Common myeloid progenitor, CD34-positive (primary cell): ENCODE data around the gene RBKS.

ENCODE experiments used
- CTCF ChIA-PET: fragments of 350-600 bp; sonication (Branson Sonifier 250); formaldehyde crosslinking; loops from one replicate; lab custom pipeline; 2021; ENCODE audit warnings: antibody characterized with exemption; lab: Charles Lee
- POLR2A ChIA-PET: fragments of 350-600 bp; sonication (Branson Sonifier 250); formaldehyde crosslinking; loops from one replicate; lab custom pipeline; 2021; ENCODE audit warnings: antibody characterized with exemption; lab: Charles Lee
- DNase-seq, 3 donors: peaks; one replicate each; pipeline versions ENCODE4 v3.0.0 to v3.0.0-alpha.2; 2013
- H3K27ac ChIP-seq, 2 experiments: 1 replicate in 1 of 2; 2 replicates in 1 of 2; pipeline ENCODE4 v1.7.0; 2013; ENCODE audit warnings: inconsistent platforms in 2 of 2, low read length in 2 of 2, mild to moderate bottlenecking in 2 of 2, low read depth in 1 of 2, moderate library complexity in 1 of 2; ENCODE audit not compliant: severe bottlenecking in 2 of 2, insufficient read depth in 1 of 2, poor library complexity in 1 of 2
- H3K27me3 ChIP-seq, 5 experiments: replicated peaks in 2 of 5; 1 replicate in 3 of 5; 2 replicates in 2 of 5; pipeline versions ENCODE4 v1.6.1 to v1.7.0; 2013; ENCODE audit warnings: low read length in 4 of 5, mild to moderate bottlenecking in 2 of 5, moderate library complexity in 2 of 5, inconsistent platforms in 1 of 5; ENCODE audit not compliant: insufficient read depth in 5 of 5, control insufficient read depth in 4 of 5
- H3K36me3 ChIP-seq, 4 experiments: 1 replicate in 2 of 4; 2 replicates in 2 of 4; pipeline versions ENCODE4 v1.6.1 to v1.7.0; 2013; ENCODE audit warnings: low read length in 3 of 4, control low read depth in 1 of 4, mild to moderate bottlenecking in 1 of 4; ENCODE audit not compliant: control insufficient read depth in 4 of 4, insufficient read depth in 4 of 4
- H3K4me1 ChIP-seq, 4 experiments: 1 replicate in 3 of 4; 2 replicates in 1 of 4; pipeline versions ENCODE4 v1.6.1 to v1.7.1; 2013; ENCODE audit warnings: low read length in 3 of 4, mild to moderate bottlenecking in 3 of 4, control low read depth in 1 of 4, inconsistent platforms in 1 of 4, moderate library complexity in 1 of 4; ENCODE audit not compliant: control insufficient read depth in 4 of 4, insufficient read depth in 4 of 4; ENCODE audit errors: control extremely low read depth in 1 of 4
- H3K4me3 ChIP-seq, 7 experiments: 1 replicate in 4 of 7; 2 replicates in 3 of 7; pipeline versions ENCODE4 v1.5.1 to v1.7.0; 2013; ENCODE audit warnings: mild to moderate bottlenecking in 7 of 7, low read length in 6 of 7, moderate library complexity in 6 of 7, inconsistent platforms in 2 of 7, low read depth in 2 of 7, control low read depth in 1 of 7; ENCODE audit not compliant: insufficient read depth in 4 of 7, control insufficient read depth in 1 of 7; ENCODE audit errors: extremely low read depth in 1 of 7
- H3K9me3 ChIP-seq, 5 experiments: 1 replicate in 4 of 5; 2 replicates in 1 of 5; pipeline versions ENCODE4 v1.6.1 to v1.7.1; 2013; ENCODE audit warnings: low read length in 4 of 5, mild to moderate bottlenecking in 2 of 5, inconsistent platforms in 1 of 5, low read depth in 1 of 5, moderate library complexity in 1 of 5; ENCODE audit not compliant: control insufficient read depth in 4 of 5, insufficient read depth in 2 of 5; ENCODE audit errors: control extremely low read depth in 1 of 5
- WGBS: methylation state at CpG from one replicate; pipeline ENCODE4 v1.1.5; 2013; ENCODE audit not compliant: insufficient coverage; 5-methylcytosine and 5-hydroxymethylcytosine counted together

The RBKS gene

GRCh38 chr2:27808418-27808817 lies 81.8 kb downstream of the RBKS start:
- no peak for DNase-seq
- no peak overlapping the region for H3K27ac ChIP-seq
- H3K36me3 ChIP-seq, result no peaks in the 10 kb centered on the region
- WGBS, result 100% methylated on average over 1 of the region's 2 CpGs
- peaks cover 3 to 47% (median 5%) of the 10 kb centered on the region in 4 experiments for H3K4me1 ChIP-seq
- H3K4me3 ChIP-seq, result no peak overlapping the region
- no peaks in the 10 kb centered on the region for H3K9me3 ChIP-seq
- POLR2A ChIA-PET, result no interaction called here
- CTCF ChIA-PET, result no interaction called here
- no peaks in the 10 kb centered on the region for H3K27me3 ChIP-seq

DNA sequence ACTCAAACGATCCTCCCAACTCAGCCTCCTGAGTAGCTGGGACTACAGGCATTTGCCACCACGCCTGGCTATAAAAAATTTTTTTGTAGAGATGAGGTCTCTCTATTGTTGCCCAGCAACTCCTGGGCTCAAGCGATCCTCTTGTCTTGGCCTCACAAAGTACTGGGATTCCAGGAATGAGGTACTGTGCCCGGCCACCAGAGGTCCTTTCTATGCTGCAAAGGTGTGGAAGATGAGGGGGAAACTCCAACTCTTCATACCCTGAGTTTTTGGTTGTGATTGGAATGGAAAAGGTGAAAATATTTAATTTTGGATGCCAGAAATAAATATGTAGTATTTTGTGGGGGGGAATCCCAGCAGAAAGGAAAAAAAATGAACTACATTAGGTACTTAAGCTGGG lies 82.7 kb downstream of the RBKS start:
- Histone ChIP-seq H3K36me3 (no peaks in the 10 kb centered on the region), H3K4me3 (no peak overlapping the region), H3K27ac (no peak overlapping the region), H3K4me1 (peaks cover 3 to 53% (median 5%) of the 10 kb centered on the region in 4 experiments), H3K9me3 (no peaks in the 10 kb centered on the region), H3K27me3 (no peaks in the 10 kb centered on the region)
- WGBS, result 97% methylated on average over 3 of the region's 4 CpGs
- POLR2A ChIA-PET, result no interaction called here
- DNase-seq, result peak; percentile 26 to 46 (median 37)
- CTCF ChIA-PET, result interaction anchor here (0.9 to 1.5 kb wide), 6 partner anchors 11 to 601 kb away, joined by 3 to 7 read pairs (median 3); no protein-coding TSS in a partner anchor

DNA sequence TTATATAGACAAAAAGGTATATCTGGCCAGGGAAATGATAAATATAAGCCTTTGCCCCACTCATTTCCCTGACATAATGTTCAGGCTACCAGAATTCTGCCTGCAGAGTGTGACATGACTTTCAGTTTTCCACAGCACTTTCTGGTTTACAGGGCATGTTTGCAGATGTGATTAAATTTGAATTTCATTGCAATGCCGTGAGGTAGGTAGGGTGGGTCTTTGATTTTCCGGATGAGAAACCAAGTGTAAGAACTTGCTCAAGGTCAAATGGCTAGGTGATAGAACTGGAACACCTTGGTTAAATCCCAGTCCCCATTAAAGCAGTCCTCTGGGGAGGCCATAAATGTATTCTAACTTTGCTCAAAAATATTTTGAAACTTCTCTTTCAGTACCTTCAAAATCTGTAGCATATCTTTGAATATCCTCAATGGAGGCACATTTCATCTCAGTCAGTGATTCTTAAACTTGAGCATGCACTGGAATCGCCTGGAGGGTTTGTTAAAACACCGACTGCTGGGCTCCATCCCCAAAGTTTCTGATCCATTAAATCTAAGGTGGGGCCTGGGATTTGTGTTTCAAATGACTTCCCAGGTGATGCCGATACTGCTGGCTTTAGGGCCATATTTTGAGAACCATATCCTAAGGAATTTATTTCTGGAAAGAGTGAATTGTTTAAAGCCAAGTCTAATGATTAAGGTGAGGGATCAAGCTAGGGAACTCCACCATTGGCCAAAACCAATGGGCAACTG lies 83.7 kb downstream of the RBKS start:
- Histone ChIP-seq H3K4me3 (no peak overlapping the region), H3K9me3 (no peaks in the 10 kb centered on the region), H3K27me3 (no peaks in the 10 kb centered on the region), H3K27ac (no peak overlapping the region), H3K36me3 (no peaks in the 10 kb centered on the region), H3K4me1 (peaks cover 3 to 52% (median 5%) of the 10 kb centered on the region in 4 experiments)
- WGBS, result 97% methylated on average over 5 of the region's 5 CpGs
- ChIA-PET POLR2A (no interaction called here), CTCF (interaction anchor here (0.8 to 1.5 kb wide), 7 partner anchors 12 to 602 kb away, joined by 3 to 7 read pairs (median 3); no protein-coding TSS in a partner anchor)
- DNase-seq, result no peak

- Histone ChIP-seq H3K27ac (no peak overlapping the region), H3K4me1 (peaks cover 2 to 39% (median 4%) of the 10 kb centered on the region in 4 experiments), H3K27me3 (no peaks in the 10 kb centered on the region), H3K9me3 (no peaks in the 10 kb centered on the region), H3K36me3 (no peaks in the 10 kb centered on the region), H3K4me3 (no peak overlapping the region)
- WGBS, result 100% methylated on average over 1 of the region's 3 CpGs
- POLR2A ChIA-PET, result no interaction called here
- CTCF ChIA-PET, result interaction anchor here (0.6 kb wide), 1 partner anchor 545 kb away, joined by 3 read pairs; no protein-coding TSS in a partner anchor
- DNase-seq, result peak in 1 of 3 donors; percentile 8
Measured at GRCh38 chr2:27805180-27805579, 85.0 kb downstream of the RBKS start.

- Histone ChIP-seq H3K27me3 (no peaks in the 10 kb centered on the region), H3K4me3 (no peak overlapping the region), H3K9me3 (no peaks in the 10 kb centered on the region), H3K36me3 (no peaks in the 10 kb centered on the region), H3K27ac (no peak overlapping the region), H3K4me1 (peaks cover 0 to 30% (median 1%) of the 10 kb centered on the region in 4 experiments)
- DNase-seq, result peak in 2 of 3 donors; percentile 9 to 15
- CTCF ChIA-PET, result no interaction called here
- POLR2A ChIA-PET, result no interaction called here
Measured at GRCh38 chr2:27804146-27804545, 86.0 kb downstream of the RBKS start.

DNA sequence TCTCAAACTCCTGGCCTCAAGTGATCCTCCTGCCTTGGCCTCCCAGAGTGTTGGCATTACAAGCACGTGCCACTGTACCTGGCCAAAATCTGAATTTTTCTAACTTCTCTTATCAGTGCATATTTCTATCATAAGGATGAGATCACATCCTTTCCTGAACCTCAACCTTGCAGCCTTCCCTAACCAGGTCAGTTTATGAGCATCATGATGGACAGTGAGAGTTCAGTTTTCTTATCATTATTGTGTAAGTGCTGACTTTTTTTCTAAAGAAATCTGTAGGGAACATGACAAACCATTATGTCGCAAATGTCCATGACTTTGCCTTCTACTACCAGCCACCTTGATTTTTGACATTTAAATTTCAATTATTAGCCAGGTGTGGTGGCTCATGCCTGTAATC lies 87.1 kb downstream of the RBKS start:
- WGBS, result 100% methylated on average over 2 of the region's 2 CpGs
- CTCF ChIA-PET, result no interaction called here
- POLR2A ChIA-PET, result no interaction called here
- Histone ChIP-seq H3K36me3 (no peaks in the 10 kb centered on the region), H3K4me1 (peaks cover 0 to 21% (median 1%) of the 10 kb centered on the region in 4 experiments), H3K9me3 (no peaks in the 10 kb centered on the region), H3K27ac (no peak overlapping the region), H3K4me3 (no peak overlapping the region), H3K27me3 (no peaks in the 10 kb centered on the region)
- DNase-seq, result no peak

- ChIA-PET CTCF (interaction anchor here (1.2 kb wide), 1 partner anchor 53 kb away, joined by 3 read pairs; no protein-coding TSS in a partner anchor), POLR2A (no interaction called here)
- no peaks in the 10 kb centered on the region for H3K36me3 ChIP-seq
- peaks cover 0 to 21% (median 1%) of the 10 kb centered on the region in 4 experiments for H3K4me1 ChIP-seq
- H3K27ac ChIP-seq, result no peak overlapping the region
- no peaks in the 10 kb centered on the region for H3K27me3 ChIP-seq
- no peaks in the 10 kb centered on the region for H3K9me3 ChIP-seq
- WGBS, result 97% methylated on average over 5 of the region's 6 CpGs
- no peak overlapping the region for H3K4me3 ChIP-seq
- no peak for DNase-seq
Measured at GRCh38 chr2:27802547-27802946, 87.6 kb downstream of the RBKS start.
